GM12873 (cell line): ENCODE results near the gene AMPD2.
A peak's percentile ranks its signal among the peaks of the same experiment; 100 is the strongest.

Source experiments
- CTCF ChIP-seq: IDR thresholded peaks from 2 replicates; pipeline ENCODE4 v1.5.1; 2012; ENCODE audit warnings: low read depth, mild to moderate bottlenecking, moderate library complexity, low read length, control low read depth; ENCODE audit not compliant: insufficient read depth; ENCODE audit errors: missing control alignments

The AMPD2 gene

DNA sequence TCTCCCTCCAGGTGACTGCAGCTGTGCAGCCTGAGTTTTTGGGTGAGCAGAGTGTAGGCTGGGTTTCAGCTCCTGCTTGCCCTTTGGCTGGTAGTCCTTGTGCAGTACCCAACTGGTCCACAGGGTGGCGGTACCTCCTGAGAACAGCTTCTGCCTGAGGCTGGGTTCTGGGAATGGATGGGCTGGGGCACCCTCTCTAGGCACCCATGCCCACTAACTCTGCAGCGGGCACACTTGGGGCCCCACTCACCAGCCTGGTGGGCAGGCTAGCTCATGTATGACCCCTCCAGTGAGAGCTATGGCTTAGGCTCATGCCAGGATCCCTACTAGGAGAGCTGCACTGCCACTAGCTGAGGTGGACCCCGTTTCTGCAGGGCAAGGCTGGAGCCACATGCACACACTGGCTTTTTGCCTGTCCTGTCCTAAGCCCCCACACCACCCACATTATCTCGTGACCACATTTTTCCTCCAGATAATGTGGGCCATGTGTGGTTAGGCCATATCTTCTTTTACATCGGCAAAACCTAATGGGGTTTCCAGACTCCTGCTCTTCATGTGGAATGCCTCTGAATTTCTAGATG, 20.7 kb downstream of the AMPD2 start:
- peak; percentile 99 for TF ChIP-seq CTCF

- no peak for TF ChIP-seq CTCF
Observed at GRCh38 chr1:109641078-109641740, 21.6 kb downstream of the AMPD2 start.

GRCh38 chr1:109641861-109642260, 22.2 kb downstream of the AMPD2 start:
- no peak for TF ChIP-seq CTCF

DNA sequence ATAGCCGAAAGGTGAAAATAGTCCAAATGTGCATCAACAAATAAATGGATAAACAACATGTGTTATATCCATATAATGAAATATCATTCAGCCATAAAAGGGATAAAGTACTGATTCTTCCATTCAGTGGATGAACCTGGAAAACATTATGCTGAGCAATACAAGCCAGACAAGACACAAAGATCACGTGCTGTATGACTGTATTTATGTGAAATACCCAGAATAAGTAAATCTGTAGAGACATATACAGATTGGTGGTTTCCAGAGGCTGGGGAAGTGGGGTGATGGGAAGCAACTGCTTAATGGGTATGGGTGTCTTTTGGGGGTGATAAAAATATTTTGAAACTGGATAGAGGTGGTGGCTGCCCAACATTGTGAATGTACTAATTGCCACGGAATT, 23.0 kb downstream of the AMPD2 start:
- no peak for TF ChIP-seq CTCF

- TF ChIP-seq CTCF, result peak; percentile 94
Observed at GRCh38 chr1:109643385-109644230, 24.0 kb downstream of the AMPD2 start.

GRCh38 chr1:109644670-109645069, 25.0 kb downstream of the AMPD2 start:
- TF ChIP-seq CTCF, result no peak

DNA sequence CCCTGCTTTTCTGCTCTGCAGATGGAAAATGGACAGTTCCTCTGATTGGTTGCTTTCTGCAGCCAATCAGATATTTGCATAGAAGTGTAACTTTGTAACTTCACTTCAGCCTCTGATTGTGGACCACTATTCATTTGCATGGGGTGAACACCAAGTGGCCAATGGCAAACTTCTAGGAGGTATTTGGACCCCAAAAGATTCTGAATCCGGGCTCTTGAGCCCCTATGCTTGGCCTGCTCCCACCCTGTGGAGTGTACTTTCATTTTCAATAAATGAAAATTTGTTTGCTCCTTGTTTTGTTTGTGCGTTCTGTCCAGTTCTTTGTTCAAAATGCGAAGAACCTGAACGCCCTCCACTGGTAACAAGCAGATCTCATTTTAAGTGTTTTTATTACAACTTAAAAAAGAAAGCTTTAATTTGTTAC, 29.9 kb downstream of the AMPD2 start:
- TF ChIP-seq CTCF, result peak; percentile 39
